Activated CD4-positive, alpha-beta T cell treated with anti-CD3 and anti-CD28 coated beads, Interleukin-2, amount 50 U/mL, for 4 hours (primary cell): ENCODE measurements around the gene APC.
"Not testable (repeated sequence)": the region's sequence is repeated elsewhere in the genome, so short reads cannot be mapped to it uniquely, and the experiment has no call there.

ENCODE experiments used
- DNase-seq, 2 experiments: peaks; one replicate each; pipeline ENCODE4 v3.0.0-alpha.2; 2020

Gene APC

DNA sequence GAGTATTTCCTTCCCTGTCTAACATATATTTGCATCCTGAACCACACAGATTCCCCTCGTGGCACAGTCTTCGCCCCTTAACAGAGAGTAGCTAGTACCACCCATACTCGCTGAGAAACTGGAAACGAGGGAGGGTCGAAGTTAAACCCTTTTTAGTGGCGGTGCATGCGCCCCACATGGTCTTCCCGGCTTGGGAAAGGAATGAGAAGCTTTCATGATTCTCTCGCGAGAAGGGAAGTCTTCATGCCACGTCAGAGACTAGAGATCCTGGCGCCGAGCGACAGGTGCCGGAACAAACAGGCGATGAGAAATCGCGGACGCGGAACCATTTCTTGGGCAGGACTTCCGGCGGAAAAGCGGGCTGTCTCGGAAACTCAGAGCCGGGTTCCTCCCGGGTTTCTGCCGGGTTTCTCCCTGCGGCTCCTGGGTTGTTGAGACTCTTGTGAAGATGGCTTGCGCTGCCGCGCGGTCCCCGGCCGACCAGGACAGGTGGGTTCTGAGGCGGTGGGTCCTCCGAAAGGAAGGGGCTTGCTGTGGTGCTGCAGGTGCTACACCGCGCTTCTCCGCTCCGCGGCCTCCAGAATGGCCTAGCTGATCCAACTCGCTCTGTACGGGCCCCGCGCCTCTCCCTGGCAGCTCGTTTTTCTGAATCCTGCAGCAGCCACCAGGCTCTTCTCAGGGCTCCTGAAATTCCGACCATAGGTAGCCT is 123.4 kb downstream of the APC start, which contains the start of gene SRP19:
TSS of gene SRP19 (plus strand) at position 359 of the 709 bp plus-strand sequence. CDS start at position 449, 90 bp downstream.
- peak; percentile 85 to 87 for DNase-seq

DNA sequence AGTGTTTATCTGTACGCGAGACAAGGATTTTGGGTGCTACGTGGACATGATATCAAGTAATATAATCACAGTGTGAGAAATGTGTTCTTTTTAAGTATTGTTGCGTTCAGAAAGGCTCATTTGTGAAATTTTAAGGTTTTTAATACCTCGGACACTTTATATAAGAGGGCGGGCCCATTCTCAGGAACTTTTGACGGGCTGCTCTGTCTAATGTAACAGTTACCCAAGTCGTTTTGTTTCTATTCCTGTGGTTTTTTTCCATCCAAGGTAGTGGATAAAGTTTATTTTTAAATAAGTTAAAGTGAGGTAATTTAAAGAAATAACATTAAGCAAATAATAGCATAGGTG is 123.9 kb downstream of the APC start:
- no peak for DNase-seq

- no peak for DNase-seq
Observed at GRCh38 chr5:112862085-112862484, 124.4 kb downstream of the APC start.

- no peak for DNase-seq
Observed at GRCh38 chr5:112863549-112863948, 125.9 kb downstream of the APC start.

- no peak for DNase-seq
Observed at GRCh38 chr5:112865128-112865527, 127.4 kb downstream of the APC start.

DNA sequence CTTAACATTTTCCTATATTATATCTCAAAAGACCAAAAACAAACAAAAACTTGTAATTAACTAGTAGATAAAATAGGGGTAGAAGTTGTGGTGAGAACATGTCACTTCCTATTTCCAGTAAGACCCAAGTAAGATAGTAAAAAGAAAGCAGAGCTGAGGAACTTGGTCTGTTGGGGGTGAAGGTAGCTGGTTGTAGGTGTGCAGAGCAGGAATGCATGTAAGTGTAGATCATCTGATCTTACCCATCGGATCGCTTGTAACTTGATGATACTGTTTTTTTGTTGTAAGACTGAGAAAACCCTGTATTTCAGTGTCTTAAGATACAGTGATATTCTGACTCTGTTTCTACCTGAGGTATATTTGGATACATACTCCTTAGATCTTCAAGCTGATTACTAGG is 129.1 kb downstream of the APC start:
- DNase-seq = no peak

DNA sequence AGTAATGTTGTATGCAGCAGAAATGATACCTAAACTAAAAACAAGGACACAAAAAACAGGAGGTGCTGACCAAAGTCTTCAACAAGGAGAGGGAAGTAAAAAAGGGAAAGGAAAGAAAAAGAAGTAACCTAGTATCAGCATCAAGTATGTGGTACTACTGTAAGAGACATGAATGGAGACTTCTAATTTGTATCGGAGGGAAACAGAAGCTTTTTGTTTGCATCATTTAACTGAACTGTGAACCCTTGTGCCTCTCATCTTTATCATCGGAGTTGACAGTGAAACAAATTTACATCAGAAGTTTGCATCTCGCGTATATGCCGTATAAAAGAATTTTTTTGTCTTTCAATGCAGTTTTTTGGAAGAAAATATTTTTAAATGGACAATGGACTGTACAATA is 129.7 kb downstream of the APC start:
- DNase-seq = no peak

GRCh38 chr5:112869948-112870347 is 132.3 kb downstream of the APC start:
- DNase-seq = no peak

DNA sequence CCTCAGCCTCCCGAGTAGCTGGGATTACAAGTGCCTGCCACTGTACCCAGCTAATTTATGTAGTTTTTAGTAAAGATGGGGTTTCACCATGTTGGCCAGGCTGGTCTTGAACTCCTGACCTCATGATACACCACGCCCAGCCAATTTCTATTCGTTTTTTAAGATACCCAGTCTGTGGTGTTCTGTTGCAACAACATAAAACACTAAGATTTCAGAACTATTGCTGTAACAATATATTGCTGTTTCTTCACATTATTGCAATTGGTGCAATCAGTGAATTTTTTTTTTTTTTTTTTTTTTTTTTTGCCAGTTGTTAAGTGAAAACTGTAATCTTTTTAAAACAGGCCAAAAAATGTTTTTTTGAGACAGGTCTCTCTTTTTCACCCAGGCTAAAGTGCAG is 133.3 kb downstream of the APC start:
- no peak for DNase-seq

- DNase-seq = no peak
Observed at GRCh38 chr5:112876362-112876761, 138.7 kb downstream of the APC start.

- DNase-seq = no peak
Observed at GRCh38 chr5:112878101-112878500, 140.4 kb downstream of the APC start.

- DNase-seq = peak; percentile 39 to 53
Observed at GRCh38 chr5:112878760-112879159, 141.1 kb downstream of the APC start.

DNA sequence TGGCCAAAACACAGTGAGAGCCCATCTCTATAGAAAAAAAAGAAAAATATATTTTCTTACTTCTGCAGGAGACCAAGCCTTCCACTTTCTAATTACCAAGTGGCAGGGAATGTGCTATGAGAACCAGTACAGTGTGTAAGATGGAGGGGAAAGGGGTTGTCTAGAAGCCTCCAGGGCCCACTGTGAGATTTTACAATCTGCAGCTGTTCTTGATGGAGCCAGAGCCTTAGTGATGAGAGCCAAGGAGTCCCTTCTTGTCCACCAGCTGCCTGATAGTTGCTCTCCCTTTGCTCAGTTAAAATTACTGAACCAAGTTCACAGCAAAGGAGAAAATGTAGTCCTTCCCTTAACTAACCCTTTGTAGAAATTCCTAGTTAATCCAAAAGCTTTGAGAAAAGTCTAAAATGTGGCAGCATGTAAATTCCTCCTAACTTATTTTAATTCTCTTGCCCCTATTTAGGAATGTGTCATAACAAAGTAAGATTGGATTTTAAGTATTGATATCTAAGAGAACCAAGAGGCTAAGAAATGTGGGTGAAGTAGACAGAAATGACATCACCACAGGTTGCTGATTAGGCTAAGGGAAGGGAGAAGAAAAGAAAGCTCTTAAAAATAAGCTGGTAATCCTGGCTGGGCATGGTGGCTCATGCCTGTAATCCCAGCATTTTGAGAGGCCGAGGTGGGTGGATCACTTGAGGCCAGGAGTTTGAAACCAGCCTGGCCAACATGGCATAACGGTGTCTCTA is 142.7 kb downstream of the APC start:
- no peak for DNase-seq

GRCh38 chr5:112883192-112883591 is 145.5 kb downstream of the APC start:
- no peak for DNase-seq

GRCh38 chr5:112885001-112885400 is 147.3 kb downstream of the APC start:
- no peak for DNase-seq

DNA sequence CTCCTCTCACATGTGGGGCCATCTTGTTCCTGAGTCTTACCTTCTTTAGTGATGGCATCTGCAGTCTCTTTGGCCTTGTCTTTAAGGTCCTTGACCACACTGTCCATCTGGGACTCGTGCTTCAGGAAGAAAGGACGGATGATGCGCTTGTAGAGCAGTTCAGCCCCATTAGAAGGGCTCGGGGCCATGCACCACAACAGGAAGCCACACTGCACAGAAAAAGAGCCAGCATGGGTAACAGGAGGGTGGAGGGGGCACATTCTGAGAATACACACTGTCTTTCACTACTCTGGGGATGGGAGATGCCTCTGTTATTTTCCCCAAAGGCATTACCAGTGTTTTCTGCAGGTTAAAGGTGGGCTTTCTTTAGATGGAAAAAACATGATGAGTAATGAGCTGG is 149.3 kb downstream of the APC start:
- no peak for DNase-seq

- not testable (repeated sequence) for DNase-seq
Observed at GRCh38 chr5:112892066-112892465, 154.4 kb downstream of the APC start.

DNA sequence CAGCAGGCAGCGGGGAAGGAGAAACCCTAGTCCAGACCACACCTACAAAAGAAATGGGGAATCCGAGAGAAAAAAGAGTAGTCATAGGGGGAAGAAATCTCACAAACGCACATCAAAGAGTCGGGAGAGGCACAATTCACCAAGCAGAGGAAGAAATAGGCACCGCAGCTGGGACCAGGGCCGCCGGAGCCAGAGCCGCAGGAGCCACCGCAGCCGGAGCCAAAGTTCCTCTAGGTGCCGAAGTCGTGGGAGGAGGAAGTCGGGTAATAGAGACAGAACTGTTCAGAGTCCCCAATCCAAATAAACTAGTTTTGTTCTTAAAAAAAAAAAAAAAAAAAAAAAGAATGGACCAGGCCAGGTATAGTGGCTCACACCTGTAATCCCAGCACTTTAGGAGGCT is 155.1 kb downstream of the APC start:
- no peak for DNase-seq

DNA sequence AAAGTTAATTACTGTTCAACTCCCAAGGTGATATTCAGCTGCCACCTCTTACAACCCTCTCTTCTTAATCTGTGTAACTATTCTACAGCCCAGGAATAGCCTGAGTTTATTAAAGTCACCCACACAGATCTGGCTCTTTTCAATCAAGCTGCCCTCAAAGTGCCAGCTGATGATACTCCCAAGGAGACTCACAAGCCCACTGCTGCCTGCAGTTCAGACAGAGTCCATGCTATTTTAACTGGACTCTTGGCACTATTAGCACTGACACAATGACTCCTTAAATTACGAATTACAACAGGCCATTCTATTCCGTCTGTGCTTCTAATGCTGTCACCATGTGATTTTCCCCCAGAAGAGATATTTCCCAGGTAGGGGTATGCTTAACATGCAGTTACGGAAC is 158.0 kb downstream of the APC start:
- DNase-seq = no peak
